HG03571 (cell line): ENCODE results near the gene MROH2A.
"Not testable (repeated sequence)": the region's sequence is repeated elsewhere in the genome, so short reads cannot be mapped to it uniquely, and the experiment has no call there.

Experiments
- ATAC-seq: cut with Tn5 transposase; IDR thresholded peaks from one replicate; pipeline ENCODE4 v1.9.1; 2021; ENCODE audit not compliant: unreplicated experiment

Gene MROH2A

DNA sequence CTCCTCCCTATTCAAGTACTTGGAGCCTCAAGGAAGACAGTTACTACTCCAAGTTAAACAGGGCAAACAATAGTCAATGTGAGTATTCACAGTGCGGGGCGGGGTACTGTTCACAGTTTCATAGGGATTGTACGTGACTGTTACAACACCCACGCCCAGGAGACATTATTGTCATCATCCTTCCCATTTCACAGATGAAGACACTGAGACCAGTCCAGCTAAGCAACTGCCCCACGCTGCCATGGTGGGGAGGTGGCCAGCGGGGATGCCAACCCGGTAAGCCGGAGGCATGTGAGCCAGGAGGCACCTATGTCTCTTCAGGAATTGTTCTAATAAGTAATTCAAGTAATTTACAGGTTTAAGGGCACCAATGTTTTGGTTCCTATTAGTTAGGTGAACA lies 75.2 kb downstream of the MROH2A start:
- no peak for ATAC-seq

DNA sequence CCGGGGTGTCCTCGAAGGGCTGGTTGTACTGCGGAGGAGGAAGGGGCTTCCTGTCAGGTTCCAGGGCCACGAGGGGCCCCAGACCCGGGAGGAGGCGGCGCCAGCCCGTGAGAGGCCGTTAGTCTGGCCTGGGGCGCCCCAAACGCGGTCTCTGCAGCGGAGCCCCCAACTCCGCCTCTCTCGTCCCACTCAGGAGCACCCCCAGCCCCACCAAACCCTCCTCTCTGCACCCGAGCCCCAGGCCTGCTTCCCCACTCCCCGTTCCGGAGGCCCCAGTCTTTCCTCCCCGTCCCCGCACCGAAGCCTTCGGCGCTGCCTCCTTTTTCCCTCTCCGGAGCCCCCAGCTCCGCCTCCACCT lies 75.7 kb downstream of the MROH2A start:
- peak; percentile 0 for ATAC-seq

DNA sequence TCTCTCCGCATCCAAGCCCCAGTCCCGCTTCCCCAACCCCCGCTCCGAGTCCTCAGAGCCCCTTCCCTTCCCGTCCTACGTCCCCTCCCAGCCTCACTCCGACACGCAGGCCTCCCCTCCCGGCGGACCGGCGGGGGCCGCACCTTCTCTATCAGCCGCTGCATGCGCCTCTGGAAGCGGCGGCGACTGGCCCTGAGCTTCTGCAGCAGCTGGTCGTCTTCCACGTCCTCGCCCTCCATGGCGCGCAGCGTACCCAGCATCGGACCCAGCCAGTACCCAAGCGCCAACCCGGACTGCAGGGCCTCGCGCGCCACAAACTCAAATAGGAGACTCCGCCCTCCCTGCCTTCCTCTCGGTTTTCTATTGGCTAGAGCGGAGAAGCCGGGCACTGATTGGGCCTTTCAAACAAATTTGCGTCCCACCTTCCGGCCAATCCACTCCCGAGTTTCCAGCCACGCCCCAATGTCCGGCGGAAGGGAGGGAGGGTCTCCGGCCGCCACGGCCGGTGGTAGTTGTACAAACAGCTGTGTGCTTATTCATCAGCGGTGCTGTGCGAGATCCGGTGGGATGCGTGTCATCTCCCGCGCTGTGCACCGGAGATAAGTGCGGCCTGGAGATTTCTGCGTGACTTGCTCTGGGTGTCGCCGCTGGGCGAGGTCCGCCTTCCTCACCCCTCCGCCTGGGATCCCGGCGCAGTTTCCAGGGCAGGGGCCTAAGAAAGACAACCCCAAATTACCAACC lies 76.3 kb downstream of the MROH2A start, which contains the start of gene HJURP:
Gene HJURP (minus strand): TSS at position 295 of the 741 bp plus-strand sequence. CDS start 35 bp downstream, at position 260.
- peak; percentile 97 for ATAC-seq

DNA sequence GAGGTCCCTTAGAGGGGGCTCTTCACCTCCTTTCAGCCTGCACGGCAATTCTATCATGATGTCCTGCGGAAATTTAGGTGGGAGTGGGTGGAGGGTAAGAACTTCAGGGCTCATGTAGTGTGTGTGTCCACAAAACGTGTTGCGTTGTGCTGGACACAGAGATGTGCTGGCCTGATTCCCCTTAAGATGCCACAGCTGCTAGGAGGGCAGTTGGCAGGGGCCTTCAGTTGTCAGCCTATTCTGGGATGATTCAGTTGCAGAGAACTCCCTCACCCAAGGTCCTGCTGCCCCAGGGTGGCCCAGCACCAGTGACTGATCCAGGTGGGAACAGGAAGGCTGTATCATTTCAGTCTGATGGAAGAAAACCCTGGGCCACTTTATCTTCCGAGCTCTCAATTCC lies 77.2 kb downstream of the MROH2A start:
- ATAC-seq = no peak

DNA sequence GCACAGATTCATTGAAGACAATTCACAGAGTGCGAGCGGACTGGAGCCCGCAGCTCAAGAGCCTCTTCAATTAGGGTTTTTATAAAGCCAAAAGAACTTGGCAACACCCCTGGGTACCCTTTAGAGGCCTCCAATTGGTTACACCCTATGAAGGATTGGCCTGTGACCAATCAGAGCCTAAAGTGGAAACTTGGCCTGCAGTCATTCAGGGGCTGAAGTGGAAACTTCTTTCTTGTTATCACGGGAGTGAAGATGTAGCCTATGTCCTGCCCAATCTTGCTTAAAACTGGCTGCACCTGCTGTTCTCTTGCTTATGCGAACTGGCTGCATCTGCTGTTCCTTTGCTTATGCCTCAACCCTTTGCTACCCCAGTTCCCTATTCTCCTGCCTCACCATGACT lies 78.1 kb downstream of the MROH2A start:
- no peak for ATAC-seq

DNA sequence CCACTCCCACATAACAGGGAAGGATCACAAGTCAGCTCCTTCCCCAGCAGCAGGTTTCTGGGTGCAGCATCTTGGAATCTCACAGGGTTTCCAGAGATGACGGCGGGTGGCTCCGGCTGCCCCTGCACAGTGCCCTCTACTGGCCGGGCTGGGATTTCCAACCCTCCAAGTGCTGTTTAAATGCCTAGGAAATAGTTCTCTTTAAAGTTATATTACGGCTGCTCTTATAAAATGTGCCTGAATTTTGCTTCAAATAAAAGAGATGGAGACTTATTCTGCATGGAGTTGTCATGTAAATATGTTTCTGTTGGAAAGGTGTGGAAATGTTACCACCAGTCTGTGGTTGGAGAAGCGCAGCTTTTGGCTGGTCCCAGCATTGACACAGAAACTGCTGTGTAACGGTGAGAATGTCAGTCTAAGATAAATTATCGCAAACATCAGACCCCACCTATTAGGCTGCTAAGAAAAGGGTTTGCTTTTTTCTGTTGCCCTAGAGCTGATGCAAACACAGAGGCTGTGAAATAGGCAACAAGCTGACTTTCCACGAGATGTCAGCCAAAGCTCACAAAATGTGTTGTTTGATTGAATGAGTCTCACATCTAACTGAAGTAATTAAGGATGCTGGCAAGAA lies 79.5 kb downstream of the MROH2A start:
- ATAC-seq = no peak

DNA sequence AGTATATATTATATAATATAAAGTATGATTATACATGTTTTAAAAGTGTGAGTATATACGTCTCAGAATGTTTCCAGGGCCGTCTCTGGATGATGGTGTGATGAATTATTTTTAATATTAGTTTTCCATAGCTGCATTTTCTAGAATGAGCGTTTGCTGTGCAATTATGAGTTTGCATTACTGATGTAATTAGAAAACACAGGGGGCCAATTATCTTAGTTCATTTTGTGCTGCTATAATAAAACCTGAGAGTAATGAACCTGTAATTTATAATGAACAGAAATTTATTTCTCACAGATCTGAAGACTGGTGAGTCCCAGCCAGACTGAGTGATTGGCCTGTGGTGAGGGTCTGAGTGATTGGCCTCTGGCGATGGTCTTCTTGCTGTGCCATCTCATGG lies 80.2 kb downstream of the MROH2A start:
- no peak for ATAC-seq

DNA sequence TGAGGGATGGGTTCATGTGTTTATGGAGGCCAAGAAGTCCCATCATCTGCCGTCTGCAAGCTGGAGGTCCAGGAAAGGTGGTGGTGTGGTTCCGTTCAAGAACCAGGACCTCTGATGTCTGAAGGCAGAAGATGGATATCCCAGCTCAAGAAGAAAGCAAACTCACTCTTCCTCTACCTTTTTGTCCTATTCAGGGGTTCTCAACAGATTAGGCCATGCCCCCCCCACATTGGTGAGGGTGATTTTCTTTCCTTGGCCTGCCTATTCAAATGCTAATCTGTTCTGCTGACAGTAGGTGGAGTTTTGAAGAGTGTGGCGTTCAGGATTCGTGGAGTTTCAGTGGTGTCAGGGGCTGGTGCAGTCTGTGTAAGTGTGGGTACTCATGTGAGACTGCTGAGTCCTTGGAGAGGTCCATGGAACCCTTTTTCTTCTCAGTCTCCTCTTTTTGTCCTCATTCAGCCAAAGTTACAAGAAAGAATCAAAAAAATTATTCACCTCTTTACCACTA lies 84.2 kb downstream of the MROH2A start:
- no peak for ATAC-seq

DNA sequence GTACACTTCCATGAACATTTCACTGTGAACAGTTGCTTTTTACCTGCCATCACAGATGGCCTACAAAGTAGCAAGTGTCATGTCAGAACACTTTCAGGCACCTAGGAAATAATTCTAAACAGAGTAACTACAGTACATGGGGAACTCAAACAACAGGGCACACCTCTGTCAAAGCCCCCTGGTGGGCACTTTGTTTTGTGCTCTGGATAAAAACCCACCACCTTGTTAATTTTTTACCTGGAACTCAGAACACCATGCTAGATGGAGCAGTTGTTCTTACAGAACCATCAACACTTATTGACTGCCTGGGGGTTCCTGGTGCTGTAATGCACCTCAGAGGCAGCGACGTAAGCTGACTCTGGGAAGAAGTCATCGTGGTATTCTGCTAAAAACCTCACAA lies 87.7 kb downstream of the MROH2A start:
- no peak for ATAC-seq

DNA sequence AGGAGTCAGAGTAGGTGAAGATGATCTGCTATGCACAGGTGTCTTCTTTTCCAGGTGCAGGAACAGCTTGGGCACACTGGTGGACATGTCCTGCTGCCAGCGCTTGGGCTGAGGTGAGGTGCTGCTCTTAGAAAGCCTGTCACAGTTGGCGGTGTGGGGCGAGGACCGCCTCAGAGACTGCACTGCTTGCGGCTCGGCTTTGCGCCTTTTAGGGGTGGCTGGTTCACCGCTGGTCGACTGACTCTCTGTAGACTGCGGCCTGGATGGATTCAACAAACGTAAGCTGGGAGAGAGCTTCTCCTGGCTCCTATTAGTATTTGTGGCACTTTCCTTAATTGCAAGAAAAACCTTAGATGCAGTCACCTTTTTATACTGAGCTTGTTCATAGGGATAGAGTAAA lies 88.3 kb downstream of the MROH2A start:
- no peak for ATAC-seq

DNA sequence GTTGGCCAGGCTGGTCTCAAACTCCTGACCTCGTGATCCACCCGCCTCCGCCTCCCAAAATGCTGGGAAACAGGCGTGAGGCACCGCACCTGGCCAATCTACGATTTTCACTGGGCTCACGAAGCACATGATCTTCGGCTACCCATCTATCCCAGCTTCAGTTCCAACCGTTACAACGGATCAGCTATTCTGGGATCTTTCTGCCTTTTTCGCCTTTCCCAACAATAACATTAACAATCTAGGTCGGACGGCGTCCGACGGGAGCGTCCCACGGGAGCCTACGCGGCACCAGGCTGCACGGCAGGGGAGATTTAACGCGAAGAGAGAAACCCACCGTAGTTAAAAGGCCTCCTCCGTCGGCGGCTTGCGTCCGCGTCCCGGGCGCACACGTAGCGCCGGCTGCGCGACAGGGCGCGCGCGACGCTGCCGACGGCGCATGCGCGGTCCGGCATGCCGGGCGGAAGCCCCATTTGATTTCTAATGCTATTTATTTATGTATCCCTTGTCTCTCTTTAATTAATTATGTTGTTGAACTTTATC lies 89.9 kb downstream of the MROH2A start, which contains the start of gene MSL3B:
Gene MSL3B (minus strand): TSS at position 394 of the 540 bp plus-strand sequence.
- no peak for ATAC-seq

DNA sequence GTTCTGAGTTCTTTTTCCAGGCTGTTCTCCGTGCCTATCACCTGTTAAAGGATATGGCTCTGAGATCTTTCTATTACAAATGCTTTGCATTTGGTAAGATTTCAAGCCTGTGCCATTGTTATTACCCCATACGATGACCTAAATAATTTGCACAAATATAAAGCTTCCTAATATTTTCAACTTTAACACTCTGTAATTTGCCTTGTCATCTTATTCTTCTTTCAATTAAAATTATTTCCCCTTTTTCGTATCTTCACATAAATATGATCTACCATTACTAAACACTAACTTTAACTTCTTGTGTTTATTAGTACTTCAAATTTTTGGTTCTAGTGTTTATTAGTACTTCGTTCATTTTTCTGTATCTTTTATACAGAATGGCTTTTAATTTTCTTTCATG lies 93.3 kb downstream of the MROH2A start:
- no peak for ATAC-seq

DNA sequence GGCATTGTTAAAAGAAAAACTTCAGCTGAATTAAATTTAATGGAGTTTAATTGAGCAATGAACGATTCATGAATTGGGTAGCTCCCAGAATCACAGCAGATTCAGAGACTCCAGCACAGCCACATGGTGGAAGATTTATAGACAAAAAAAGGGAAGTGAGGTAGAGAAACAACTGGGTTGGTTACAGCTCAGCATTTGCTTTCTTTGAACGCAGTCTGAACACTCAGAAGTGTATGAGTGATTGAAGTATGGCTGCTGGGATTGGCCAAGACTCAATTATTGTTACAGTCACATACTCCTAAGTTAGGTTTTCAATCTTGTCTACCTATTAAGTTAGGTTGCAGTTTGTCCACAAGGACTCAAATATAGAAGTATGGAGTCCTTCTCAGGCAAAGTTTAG lies 94.0 kb downstream of the MROH2A start:
- not testable (repeated sequence) for ATAC-seq

DNA sequence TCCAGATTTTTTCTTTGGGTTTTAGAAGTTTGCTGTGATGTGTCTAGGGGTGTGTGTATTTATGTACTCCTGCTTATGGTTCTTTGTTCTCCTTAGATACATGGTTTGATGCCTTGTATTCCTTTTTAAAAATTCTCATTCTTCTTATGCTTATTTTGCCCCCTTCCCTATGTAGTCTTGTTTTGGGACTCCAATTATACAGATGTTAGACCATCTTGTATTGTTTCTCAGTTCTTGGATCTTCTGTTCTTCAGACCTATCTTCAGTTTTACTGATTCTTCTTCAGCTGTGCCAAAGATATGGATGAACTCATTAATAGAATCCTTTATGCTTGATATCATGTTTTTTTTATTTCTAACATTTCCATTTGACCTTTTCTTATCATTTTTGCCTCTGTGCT lies 104.2 kb downstream of the MROH2A start:
- ATAC-seq = no peak
